Calu3 (cell line): Measurements from ENCODE around the gene RFXAP. TPM values are rescaled to one million over a fixed set of nuclear protein-coding genes. Genes with fewer than 3 reads are reported as not detected.
"Not testable (repeated sequence)": the region's sequence is repeated elsewhere in the genome, so short reads cannot be mapped to it uniquely, and the experiment has no call there.

Experiments used
- BruUV-seq: library from RNA; stranded (reverse); fragments of 400-500 nt; replicated peaks from 2 replicates; lab custom pipeline; 2021; lab: Mats Ljungman, UMichigan
- CTCF ChIA-PET: fragments of 300-600 bp; sonication (Branson Sonifier 250); formaldehyde crosslinking; loops from one replicate; lab custom pipeline; 2022; ENCODE audit warnings: antibody characterized with exemption; lab: Charles Lee
- DNase-seq: peaks from one replicate; pipeline ENCODE4 v3.0.0; 2022
- H3K27ac Mint-ChIP-seq: one replicate; pipeline ENCODE4 v1.8.0; 2022; ENCODE audit warnings: mixed read lengths; ENCODE audit not compliant: unreplicated experiment
- H3K27me3 Mint-ChIP-seq: one replicate; pipeline ENCODE4 v1.8.0; 2022; ENCODE audit warnings: mixed read lengths; ENCODE audit not compliant: unreplicated experiment
- H3K36me3 Mint-ChIP-seq: one replicate; pipeline ENCODE4 v1.8.0; 2022; ENCODE audit warnings: mild to moderate bottlenecking, moderate library complexity, mixed read lengths; ENCODE audit not compliant: insufficient read depth, unreplicated experiment
- H3K4me1 Mint-ChIP-seq: one replicate; pipeline ENCODE4 v1.8.0; 2022; ENCODE audit warnings: mild to moderate bottlenecking, low read depth, mixed read lengths; ENCODE audit not compliant: unreplicated experiment
- H3K4me3 Mint-ChIP-seq: one replicate; pipeline ENCODE4 v1.8.0; 2022; ENCODE audit warnings: mild to moderate bottlenecking, low read depth, moderate library complexity, mixed read lengths; ENCODE audit not compliant: unreplicated experiment
- H3K9me3 Mint-ChIP-seq: one replicate; pipeline ENCODE4 v1.8.0; 2022; ENCODE audit warnings: low read depth, mixed read lengths; ENCODE audit not compliant: unreplicated experiment
- CTCF ChIP-seq: fragments of 200-600 bp; IDR thresholded peaks from one replicate; pipeline ENCODE4 v1.8.0; 2022; ENCODE audit warnings: antibody characterized with exemption; ENCODE audit not compliant: unreplicated experiment
- intact Hi-C: fragments of 100-400 bp; cut with micrococcal nuclease; formaldehyde crosslinking; loops from one replicate; pipeline ENCODE4 v1.10.0; 2022; ENCODE audit not compliant: unreplicated experiment
- total RNA-seq: library from RNA; stranded (reverse); gene quantifications from 2 replicates; pipeline ENCODE4 v1.2.3, GENCODE V29; 2022

Gene RFXAP
- total RNA-seq, 1 experiment from 2014 or later = 6.2 TPM

- no peak for DNase-seq
- intact Hi-C loops = no loop called here
- CTCF ChIA-PET = no interaction called here
- no peak for TF ChIP-seq CTCF
- H3K9me3 Mint-ChIP-seq = peaks cover 5% of the 10 kb centered on the region
- no peaks in the 10 kb centered on the region for H3K36me3 Mint-ChIP-seq
- H3K4me3 Mint-ChIP-seq = no peak overlapping the region
- no peaks in the 10 kb centered on the region for H3K4me1 Mint-ChIP-seq
- no peaks in the 10 kb centered on the region for H3K27me3 Mint-ChIP-seq
- no peak overlapping the region for H3K27ac Mint-ChIP-seq
- no TSS peak for BruUV-seq
These were observed 44.1 kb upstream of the RFXAP start for GRCh38 chr13:36774931-36775330.

DNA sequence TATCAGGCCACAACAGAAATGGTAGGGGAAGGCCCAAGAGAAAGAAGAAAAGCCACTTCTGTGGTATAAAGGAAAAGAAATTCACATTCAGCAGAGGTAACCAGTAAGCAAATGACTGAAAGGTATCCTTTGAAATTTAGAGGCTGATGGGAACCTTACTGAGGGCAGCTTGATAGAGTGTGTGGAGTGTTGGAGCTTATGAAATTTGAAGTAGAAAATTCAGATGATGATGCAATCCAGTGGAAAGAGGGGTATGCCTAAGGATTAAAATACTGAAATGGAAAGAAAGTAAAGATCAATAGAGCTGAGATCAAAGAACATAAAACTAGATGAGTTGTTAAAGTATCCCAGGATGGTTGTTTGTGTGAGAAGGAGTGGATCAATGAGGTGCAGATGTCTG lies 42.8 kb upstream of the RFXAP start:
- intact Hi-C loops = no loop called here
- Mint-ChIP-seq H3K27me3 (no peaks in the 10 kb centered on the region), H3K9me3 (peaks cover 5% of the 10 kb centered on the region), H3K4me1 (no peaks in the 10 kb centered on the region), H3K4me3 (no peak overlapping the region), H3K36me3 (no peaks in the 10 kb centered on the region), H3K27ac (no peak overlapping the region)
- CTCF ChIA-PET = no interaction called here
- no peak for TF ChIP-seq CTCF
- DNase-seq = no peak
- no TSS peak for BruUV-seq

DNA sequence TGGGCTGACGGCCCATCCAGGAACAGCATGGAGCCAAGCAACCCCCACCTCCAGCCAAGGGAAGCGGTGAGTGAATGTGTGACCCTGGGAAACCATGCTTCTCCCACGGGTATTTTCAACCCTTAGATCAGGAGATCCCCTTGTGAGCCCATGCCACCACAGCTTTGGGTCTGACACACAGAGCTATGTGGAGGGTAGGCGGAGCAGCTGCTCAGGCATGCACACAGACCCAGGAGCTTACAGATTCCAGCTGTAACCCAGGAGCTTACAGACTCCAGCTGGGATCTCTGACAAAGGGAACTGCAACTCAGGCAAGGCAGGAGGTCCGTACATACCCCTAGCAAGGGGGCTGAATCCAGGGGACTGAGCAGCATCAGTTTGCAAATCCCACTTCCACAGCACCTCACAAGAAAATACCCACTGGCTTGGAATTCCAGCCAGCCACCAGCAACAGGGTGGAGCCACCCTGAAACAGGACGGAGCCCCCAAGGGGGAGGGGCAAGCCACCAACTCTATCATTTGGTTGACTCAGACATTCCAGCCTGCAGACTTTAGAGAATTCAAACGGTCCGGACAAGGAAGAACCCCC lies 40.8 kb upstream of the RFXAP start:
- no peaks in the 10 kb centered on the region for H3K36me3 Mint-ChIP-seq
- no peak overlapping the region for H3K4me3 Mint-ChIP-seq
- peaks cover 5% of the 10 kb centered on the region for H3K9me3 Mint-ChIP-seq
- no peak for DNase-seq
- intact Hi-C loops = no loop called here
- CTCF ChIA-PET = interaction anchor here (0.5 kb wide), 1 partner anchor 419 kb away, joined by 4 read pairs; no protein-coding TSS in a partner anchor
- H3K27me3 Mint-ChIP-seq = no peaks in the 10 kb centered on the region
- no peak overlapping the region for H3K27ac Mint-ChIP-seq
- BruUV-seq = no TSS peak
- no peaks in the 10 kb centered on the region for H3K4me1 Mint-ChIP-seq
- no peak for TF ChIP-seq CTCF

- TF ChIP-seq CTCF = no peak
- no peak overlapping the region for H3K27ac Mint-ChIP-seq
- no peaks in the 10 kb centered on the region for H3K36me3 Mint-ChIP-seq
- BruUV-seq = no TSS peak
- CTCF ChIA-PET = no interaction called here
- intact Hi-C loops = no loop called here
- no peaks in the 10 kb centered on the region for H3K9me3 Mint-ChIP-seq
- no peaks in the 10 kb centered on the region for H3K27me3 Mint-ChIP-seq
- DNase-seq = no peak
- H3K4me3 Mint-ChIP-seq = no peak overlapping the region
- no peaks in the 10 kb centered on the region for H3K4me1 Mint-ChIP-seq
These were observed 35.1 kb upstream of the RFXAP start for GRCh38 chr13:36783890-36784289.

DNA sequence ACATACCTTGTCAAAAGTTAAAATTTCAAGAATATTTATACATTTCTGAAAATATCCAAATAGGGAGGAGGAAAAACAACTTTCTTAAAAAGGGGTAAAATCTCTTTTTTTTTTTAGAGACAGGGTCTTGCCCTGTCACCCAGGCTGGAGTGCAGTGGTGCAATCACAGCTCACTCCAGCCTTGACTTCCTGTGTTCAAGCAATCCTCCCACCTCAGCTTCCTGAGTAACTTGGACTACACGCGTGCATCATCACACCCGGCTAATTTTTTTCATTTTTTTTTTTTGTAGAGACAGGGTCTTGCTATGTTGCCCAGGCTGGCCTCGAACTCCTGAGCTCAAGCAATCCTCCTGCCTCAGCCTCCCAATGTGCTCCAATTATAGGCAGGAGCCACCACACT lies 32.8 kb upstream of the RFXAP start:
- intact Hi-C loops, CTCF ChIA-PET, DNase-seq, BruUV-seq, H3K9me3 Mint-ChIP-seq, H3K27me3 Mint-ChIP-seq, H3K27ac Mint-ChIP-seq, H3K4me3 Mint-ChIP-seq, H3K4me1 Mint-ChIP-seq, H3K36me3 Mint-ChIP-seq: not testable (repeated sequence)
